WTC11 (cell line): ENCODE results near the gene CDH13. TPM values are rescaled to one million over a fixed set of nuclear protein-coding genes. Genes with fewer than 3 reads are reported as not detected.

ENCODE experiments used
- ATAC-seq: fragments of 200-7000 bp; cut with Tn5 transposase; 2 replicates; pipeline ENCODE4 v1.10.0; 2021; ENCODE audit warnings: mild to moderate bottlenecking, moderate library complexity
- CTCF ChIA-PET: fragments of 300-600 bp; sonication (Branson Sonifier 250); formaldehyde crosslinking; loops from one replicate; lab custom pipeline; 2021; ENCODE audit warnings: antibody characterized with exemption; lab: Charles Lee
- POLR2A ChIA-PET: fragments of 350-600 bp; sonication (Branson Sonifier 250); formaldehyde crosslinking; loops from one replicate; lab custom pipeline; 2021; ENCODE audit warnings: antibody characterized with exemption; lab: Charles Lee
- DNase-seq: peaks from one replicate; pipeline ENCODE4 v3.0.0; 2021; ENCODE audit warnings: low spot score
- H3K27ac Mint-ChIP-seq: 2 replicates; pipeline ENCODE4 v1.8.0; 2021; ENCODE audit warnings: mixed read lengths
- H3K27me3 Mint-ChIP-seq: 2 replicates; pipeline ENCODE4 v1.8.0; 2021; ENCODE audit warnings: low read depth, mild to moderate bottlenecking, moderate library complexity, mixed read lengths
- H3K36me3 Mint-ChIP-seq: 2 replicates; pipeline ENCODE4 v1.8.0; 2021; ENCODE audit warnings: mixed read lengths
- H3K4me1 Mint-ChIP-seq: 2 replicates; pipeline ENCODE4 v1.8.0; 2022; ENCODE audit warnings: mixed read lengths
- H3K4me3 Mint-ChIP-seq: 2 replicates; pipeline ENCODE4 v1.8.0; 2021; ENCODE audit warnings: mild to moderate bottlenecking, moderate library complexity, mixed read lengths
- H3K9me3 Mint-ChIP-seq: 2 replicates; pipeline ENCODE4 v1.8.0; 2021; ENCODE audit warnings: mixed read lengths
- ATF2 ChIP-seq: sonication (generic); formaldehyde crosslinking; IDR thresholded peaks from 2 replicates; pipeline ENCODE4 v1.8.1; 2022; ENCODE audit warnings: low read depth, missing genetic modification reagents, borderline replicate concordance
- ATF3 ChIP-seq: sonication (generic); formaldehyde crosslinking; conservative IDR thresholded peaks from 2 replicates; pipeline ENCODE4 v1.8.1; 2022; ENCODE audit warnings: mild to moderate bottlenecking, missing genetic modification reagents
- CDX4 ChIP-seq: fragments of 250-450 bp; sonication (Bioruptor Pico); IDR thresholded peaks from 2 replicates; pipeline ENCODE4 v1.9.0; 2021; ENCODE audit warnings: moderate library complexity, mild to moderate bottlenecking, inconsistent platforms, borderline replicate concordance
- E2F1 ChIP-seq: sonication (generic); formaldehyde crosslinking; IDR thresholded peaks from 2 replicates; pipeline ENCODE4 v1.8.0; 2022; ENCODE audit warnings: mild to moderate bottlenecking, missing genetic modification reagents
- FOXJ3 ChIP-seq: sonication (generic); formaldehyde crosslinking; IDR thresholded peaks from 2 replicates; pipeline ENCODE4 v1.9.0; 2021; ENCODE audit warnings: missing genetic modification reagents, mild to moderate bottlenecking, borderline replicate concordance
- GRHL2 ChIP-seq: fragments of 250-450 bp; sonication (Bioruptor Pico); IDR thresholded peaks from 2 replicates; pipeline ENCODE4 v1.8.0; 2022; ENCODE audit warnings: mild to moderate bottlenecking, moderate library complexity; ENCODE audit not compliant: insufficient replicate concordance, severe bottlenecking
- GTF2I ChIP-seq: fragments of 250-450 bp; sonication (Bioruptor Pico); conservative IDR thresholded peaks from 2 replicates; pipeline ENCODE4 v1.4.0; 2021; ENCODE audit warnings: mild to moderate bottlenecking
- NFATC4 ChIP-seq: fragments of 250-450 bp; sonication (Bioruptor Pico); IDR thresholded peaks from 2 replicates; pipeline ENCODE4 v1.9.0; 2021; ENCODE audit warnings: mild to moderate bottlenecking
- NR1H2 ChIP-seq: sonication (generic); formaldehyde crosslinking; IDR thresholded peaks from 2 replicates; pipeline ENCODE4 v1.9.0; 2021; ENCODE audit warnings: mild to moderate bottlenecking, moderate library complexity, missing genetic modification reagents
- PREB ChIP-seq: sonication (generic); formaldehyde crosslinking; IDR thresholded peaks from 2 replicates; pipeline ENCODE4 v1.8.1; 2022; ENCODE audit warnings: mild to moderate bottlenecking, missing genetic modification reagents, moderate library complexity, borderline replicate concordance
- STAT6 ChIP-seq: sonication (generic); formaldehyde crosslinking; conservative IDR thresholded peaks from 2 replicates; pipeline ENCODE4 v1.8.1; 2023; ENCODE audit warnings: mild to moderate bottlenecking, low read depth, missing genetic modification reagents, moderate library complexity
- TP53 ChIP-seq: sonication (generic); formaldehyde crosslinking; IDR thresholded peaks from 2 replicates; pipeline ENCODE4 v1.8.1; 2023; ENCODE audit warnings: mild to moderate bottlenecking, missing genetic modification reagents
- ZNF317 ChIP-seq: sonication (generic); formaldehyde crosslinking; IDR thresholded peaks from 2 replicates; pipeline ENCODE4 v1.8.1; 2023; ENCODE audit warnings: low read depth, mild to moderate bottlenecking, moderate library complexity, missing genetic modification reagents, borderline replicate concordance
- ZNF425 ChIP-seq: fragments of 250-450 bp; sonication (Bioruptor Pico); conservative IDR thresholded peaks from 2 replicates; pipeline ENCODE4 v1.9.0; 2021; ENCODE audit warnings: mild to moderate bottlenecking
- ZNF512 ChIP-seq: sonication (generic); formaldehyde crosslinking; IDR thresholded peaks from 2 replicates; pipeline ENCODE4 v1.8.1; 2022; ENCODE audit warnings: missing genetic modification reagents, borderline replicate concordance
- total RNA-seq: library from RNA; stranded (reverse); gene quantifications from 3 replicates; pipeline ENCODE4 v1.2.3, GENCODE V29; 2021

The CDH13 gene
- total RNA-seq, 1 experiment from 2014 or later: 0.81 TPM

GRCh38 chr16:83814659-83814985 lies 1187.9 kb downstream of the CDH13 start:
- DNase-seq (no peak), ATAC-seq (no peak)
- TF ChIP-seq ZNF425 (CRISPR knock-in tag) (no peak), NR1H2 (CRISPR knock-in tag) (no peak), FOXJ3 (no peak)
- ChIA-PET POLR2A (no interaction called here), CTCF (interaction anchor here (1.3 kb wide), 1 partner anchor 10 kb away, joined by 4 read pairs; no protein-coding TSS in a partner anchor)
- Mint-ChIP-seq H3K27me3 (no peaks in the 10 kb centered on the region), H3K27ac (peak overlapping the region; percentile 76; the same call in 1 of the 2 replicates), H3K36me3 (peaks cover 34% of the 10 kb centered on the region), H3K4me1 (peaks cover 29% of the 10 kb centered on the region), H3K4me3 (no peak overlapping the region), H3K9me3 (no peaks in the 10 kb centered on the region)

- ChIA-PET POLR2A (no interaction called here), CTCF (interaction anchor here (0.6 kb wide), 1 partner anchor 61 kb away, joined by 3 read pairs; no protein-coding TSS in a partner anchor)
- H3K36me3 Mint-ChIP-seq: peaks cover 13% of the 10 kb centered on the region
- ATAC-seq (no peak), DNase-seq (no peak)
- TF ChIP-seq E2F1 (CRISPR knock-in tag): no peak
- no peak for TF ChIP-seq TP53 (CRISPR knock-in tag)
- TF ChIP-seq CDX4 (CRISPR knock-in tag): no peak
- TF ChIP-seq ATF3 (CRISPR knock-in tag): no peak
- TF ChIP-seq ZNF512 (CRISPR knock-in tag): no peak
- TF ChIP-seq ZNF317 (CRISPR knock-in tag): no peak
- no peak for TF ChIP-seq STAT6
- no peak for TF ChIP-seq GRHL2 (CRISPR knock-in tag)
- TF ChIP-seq PREB: no peak
- no peak for TF ChIP-seq NFATC4 (CRISPR knock-in tag)
- no peak for TF ChIP-seq ATF2 (CRISPR knock-in tag)
- no peak for TF ChIP-seq GTF2I
- no peaks in the 10 kb centered on the region for H3K27me3 Mint-ChIP-seq
- no peaks in the 10 kb centered on the region for H3K9me3 Mint-ChIP-seq
- H3K4me1 Mint-ChIP-seq: peaks cover 29% of the 10 kb centered on the region
- H3K4me3 Mint-ChIP-seq: no peak overlapping the region
- no peak overlapping the region for H3K27ac Mint-ChIP-seq
These were observed 1190.3 kb downstream of the CDH13 start for GRCh38 chr16:83817022-83817421.
